Parathyroid adenoma (tissue), 2 donors: Measurements from ENCODE around the gene MAP2K1.

Experiments
- H2AFZ ChIP-seq: fragments of 300-600 bp; sonication (generic); one replicate; pipeline ENCODE4 v1.7.0; 2017; ENCODE audit warnings: antibody characterized with exemption, mild to moderate bottlenecking
- H3K27ac ChIP-seq: fragments of 300-600 bp; sonication (generic); one replicate; pipeline ENCODE4 v1.7.0; 2017
- H3K27me3 ChIP-seq: fragments of 300-600 bp; sonication (generic); one replicate; pipeline ENCODE4 v1.7.0; 2017; ENCODE audit warnings: low read length; ENCODE audit not compliant: control insufficient read depth, insufficient read depth
- H3K36me3 ChIP-seq: fragments of 300-600 bp; sonication (generic); one replicate; pipeline ENCODE4 v1.7.0; 2017; ENCODE audit warnings: low read length; ENCODE audit not compliant: control insufficient read depth, insufficient read depth
- H3K4me1 ChIP-seq: fragments of 300-600 bp; sonication (generic); one replicate; pipeline ENCODE4 v1.7.0; 2017; ENCODE audit warnings: control low read depth
- H3K4me2 ChIP-seq: fragments of 300-600 bp; sonication (generic); one replicate; pipeline ENCODE4 v1.7.0; 2017; ENCODE audit warnings: low read length
- H3K4me3 ChIP-seq: fragments of 300-600 bp; sonication (generic); one replicate; pipeline ENCODE4 v1.7.0; 2017; ENCODE audit warnings: low read depth, low read length
- H3K79me2 ChIP-seq: fragments of 300-600 bp; sonication (generic); one replicate; pipeline ENCODE4 v1.7.0; 2017; ENCODE audit warnings: control low read depth
- H3K9ac ChIP-seq: fragments of 300-600 bp; sonication (generic); one replicate; pipeline ENCODE4 v1.7.0; 2017; ENCODE audit warnings: mild to moderate bottlenecking
- H3K9me3 ChIP-seq: fragments of 300-600 bp; sonication (generic); one replicate; pipeline ENCODE4 v1.7.0; 2017; ENCODE audit warnings: low read length; ENCODE audit not compliant: control insufficient read depth
- TF ChIP-seq, protein P1 (sequence below): fragments of 300-600 bp; sonication (generic); IDR thresholded peaks from one replicate; pipeline ENCODE4 v1.7.0; 2017; ENCODE audit warnings: antibody characterized with exemption, mild to moderate bottlenecking
- donor health status: primary hyperparathyroidism.

MAP2K1 gene

DNA sequence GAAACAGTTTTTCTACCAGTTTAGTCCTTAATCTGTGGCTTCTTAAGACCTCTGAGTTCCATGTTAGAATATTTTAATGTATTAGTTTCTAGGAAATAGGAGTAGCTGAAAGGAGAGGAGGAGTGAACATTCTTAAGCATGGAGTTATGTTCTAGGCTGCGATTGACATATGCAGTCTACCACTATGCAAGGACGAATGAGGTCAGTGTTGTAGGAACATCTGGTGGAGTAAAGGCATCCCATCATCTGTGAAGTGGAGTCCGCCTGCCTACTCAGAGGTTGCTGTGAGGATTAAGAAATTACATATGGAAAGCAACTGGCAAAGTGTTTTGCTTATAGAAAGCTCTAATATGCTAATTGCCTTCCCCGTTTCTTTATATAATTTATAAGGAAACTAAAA lies 65.7 kb downstream of the MAP2K1 start:
- TF ChIP-seq, protein P1, sequence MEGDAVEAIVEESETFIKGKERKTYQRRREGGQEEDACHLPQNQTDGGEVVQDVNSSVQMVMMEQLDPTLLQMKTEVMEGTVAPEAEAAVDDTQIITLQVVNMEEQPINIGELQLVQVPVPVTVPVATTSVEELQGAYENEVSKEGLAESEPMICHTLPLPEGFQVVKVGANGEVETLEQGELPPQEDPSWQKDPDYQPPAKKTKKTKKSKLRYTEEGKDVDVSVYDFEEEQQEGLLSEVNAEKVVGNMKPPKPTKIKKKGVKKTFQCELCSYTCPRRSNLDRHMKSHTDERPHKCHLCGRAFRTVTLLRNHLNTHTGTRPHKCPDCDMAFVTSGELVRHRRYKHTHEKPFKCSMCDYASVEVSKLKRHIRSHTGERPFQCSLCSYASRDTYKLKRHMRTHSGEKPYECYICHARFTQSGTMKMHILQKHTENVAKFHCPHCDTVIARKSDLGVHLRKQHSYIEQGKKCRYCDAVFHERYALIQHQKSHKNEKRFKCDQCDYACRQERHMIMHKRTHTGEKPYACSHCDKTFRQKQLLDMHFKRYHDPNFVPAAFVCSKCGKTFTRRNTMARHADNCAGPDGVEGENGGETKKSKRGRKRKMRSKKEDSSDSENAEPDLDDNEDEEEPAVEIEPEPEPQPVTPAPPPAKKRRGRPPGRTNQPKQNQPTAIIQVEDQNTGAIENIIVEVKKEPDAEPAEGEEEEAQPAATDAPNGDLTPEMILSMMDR = no peak
- H2AFZ ChIP-seq = no peak overlapping the region
- H3K4me1 ChIP-seq = no peaks in the 10 kb centered on the region
- no peak overlapping the region for H3K4me2 ChIP-seq
- H3K9me3 ChIP-seq = no peaks in the 10 kb centered on the region
- no peak overlapping the region for H3K27ac ChIP-seq
- no peak overlapping the region for H3K9ac ChIP-seq
- no peaks in the 10 kb centered on the region for H3K27me3 ChIP-seq
- no peak overlapping the region for H3K4me3 ChIP-seq
- no peaks in the 10 kb centered on the region for H3K36me3 ChIP-seq
- no peaks in the 10 kb centered on the region for H3K79me2 ChIP-seq

DNA sequence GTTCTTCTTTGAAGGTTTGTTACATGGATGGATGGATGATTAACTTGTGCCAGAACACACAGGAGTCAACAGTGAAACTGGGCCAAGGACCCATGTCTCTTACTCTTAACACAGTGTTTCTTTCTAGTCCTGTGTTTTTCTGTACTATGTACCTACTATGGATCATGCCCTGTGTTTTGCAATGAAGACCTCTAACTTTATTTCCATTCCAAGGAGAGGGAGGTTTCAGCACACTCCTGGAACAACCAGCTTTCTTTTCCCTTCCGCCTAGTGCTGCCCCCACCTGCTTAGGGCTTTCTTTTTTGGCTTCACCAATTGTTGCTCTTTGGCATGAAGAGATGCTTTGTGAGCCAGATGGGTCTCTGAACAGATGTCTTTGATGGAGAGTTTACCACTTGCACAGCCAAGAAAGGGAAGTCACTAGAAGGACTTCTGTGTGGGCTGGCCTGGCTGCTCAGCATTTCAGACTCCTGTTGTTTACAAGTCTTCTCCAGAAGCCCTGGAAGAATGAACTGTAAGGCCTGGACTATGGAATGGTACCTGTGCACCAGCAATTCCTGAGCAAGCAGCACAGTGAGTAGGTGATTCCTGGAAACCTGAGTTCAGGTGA lies 66.4 kb downstream of the MAP2K1 start:
- no peak overlapping the region for H2AFZ ChIP-seq
- no peaks in the 10 kb centered on the region for H3K79me2 ChIP-seq
- TF ChIP-seq, protein P1 = no peak
- H3K4me3 ChIP-seq = no peak overlapping the region
- H3K4me1 ChIP-seq = no peaks in the 10 kb centered on the region
- no peaks in the 10 kb centered on the region for H3K36me3 ChIP-seq
- H3K4me2 ChIP-seq = no peak overlapping the region
- H3K27me3 ChIP-seq = no peaks in the 10 kb centered on the region
- H3K9me3 ChIP-seq = no peaks in the 10 kb centered on the region
- no peak overlapping the region for H3K9ac ChIP-seq
- no peak overlapping the region for H3K27ac ChIP-seq

DNA sequence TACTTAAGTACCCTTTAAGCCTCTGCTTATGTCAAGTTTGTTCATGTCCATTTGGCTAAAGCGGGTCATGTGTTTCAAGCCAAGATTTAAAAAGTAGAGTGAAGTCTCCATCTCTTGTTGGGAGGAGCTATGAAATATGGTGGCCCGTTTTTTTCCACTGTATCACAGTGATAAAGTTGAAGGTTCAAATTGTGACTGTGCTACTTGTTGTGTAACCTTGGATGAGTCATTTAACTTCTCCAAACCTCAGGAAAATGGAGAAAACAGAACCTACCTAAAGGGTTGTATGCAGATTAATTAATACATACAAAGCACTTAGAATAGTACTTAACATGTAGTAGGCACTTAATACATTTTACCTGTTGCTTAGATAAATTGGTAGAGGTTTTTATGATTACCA lies 67.4 kb downstream of the MAP2K1 start:
- H3K79me2 ChIP-seq = no peaks in the 10 kb centered on the region
- H2AFZ ChIP-seq = no peak overlapping the region
- H3K4me2 ChIP-seq = no peak overlapping the region
- no peaks in the 10 kb centered on the region for H3K36me3 ChIP-seq
- no peaks in the 10 kb centered on the region for H3K27me3 ChIP-seq
- no peak overlapping the region for H3K27ac ChIP-seq
- no peak overlapping the region for H3K9ac ChIP-seq
- H3K4me3 ChIP-seq = no peak overlapping the region
- H3K4me1 ChIP-seq = no peaks in the 10 kb centered on the region
- TF ChIP-seq, protein P1 = no peak
- H3K9me3 ChIP-seq = no peaks in the 10 kb centered on the region

DNA sequence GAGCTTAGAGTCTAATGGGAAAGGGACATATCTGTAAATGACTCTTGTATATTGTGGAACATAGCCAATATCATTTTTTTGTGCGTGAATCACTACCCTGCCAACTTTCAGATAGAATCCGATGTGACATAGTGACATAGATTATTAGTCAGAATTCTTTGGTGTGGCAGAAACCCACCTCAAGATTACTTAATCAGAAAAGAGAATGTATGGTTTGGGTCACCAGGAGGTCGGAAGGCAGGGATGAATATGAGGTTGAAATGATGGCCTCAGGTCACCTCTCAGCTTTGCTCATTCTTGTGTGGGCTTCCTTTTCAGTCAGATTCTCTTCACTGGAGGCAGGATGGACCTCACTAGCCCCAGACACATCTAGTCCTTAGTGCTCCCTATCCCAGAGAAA lies 69.5 kb downstream of the MAP2K1 start:
- H2AFZ ChIP-seq = no peak overlapping the region
- no peak overlapping the region for H3K9ac ChIP-seq
- no peaks in the 10 kb centered on the region for H3K9me3 ChIP-seq
- H3K27me3 ChIP-seq = no peaks in the 10 kb centered on the region
- H3K4me3 ChIP-seq = no peak overlapping the region
- H3K27ac ChIP-seq = no peak overlapping the region
- no peaks in the 10 kb centered on the region for H3K79me2 ChIP-seq
- H3K4me2 ChIP-seq = no peak overlapping the region
- TF ChIP-seq, protein P1 = no peak
- H3K36me3 ChIP-seq = no peaks in the 10 kb centered on the region
- no peaks in the 10 kb centered on the region for H3K4me1 ChIP-seq
